HG03045 (cell line): ENCODE measurements around the gene KCNK16.

Experiments used
- ATAC-seq: cut with Tn5 transposase; IDR thresholded peaks from one replicate; pipeline ENCODE4 v1.9.1; 2021; ENCODE audit warnings: mild to moderate bottlenecking, moderate library complexity; ENCODE audit not compliant: unreplicated experiment

KCNK16 gene

DNA sequence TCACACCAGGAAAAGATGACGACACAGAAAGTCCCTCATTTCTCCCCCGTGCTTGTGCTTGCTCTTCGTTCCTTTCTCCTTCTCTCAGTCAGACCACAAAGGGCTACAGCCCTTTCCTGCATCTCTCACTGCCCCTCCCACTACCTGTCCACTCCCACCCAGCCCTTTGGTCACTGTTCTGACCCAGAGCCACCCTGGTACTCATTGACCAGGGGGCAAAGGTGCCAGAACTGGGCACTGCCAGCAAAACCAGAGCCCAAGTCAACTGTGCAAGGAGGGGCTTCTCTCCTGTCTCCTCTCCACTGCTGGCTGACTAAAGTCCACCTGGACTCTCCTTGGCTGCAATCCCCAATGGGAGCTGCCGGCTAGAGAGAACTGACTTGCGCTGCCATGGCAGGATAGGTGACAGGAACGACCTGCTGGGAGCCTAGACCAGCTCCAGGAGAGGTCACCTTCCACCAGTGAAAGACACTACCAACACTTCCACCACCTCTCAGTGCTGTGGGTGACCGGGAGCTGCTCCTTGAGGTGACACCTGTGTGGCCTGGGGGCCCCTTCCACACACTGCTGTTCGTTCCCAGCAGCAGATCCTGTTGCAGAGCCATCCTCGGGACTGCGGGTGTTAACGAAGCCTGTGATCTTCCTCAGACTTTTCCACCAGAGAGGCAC, 41.1 kb downstream of the KCNK16 start:
- no peak for ATAC-seq

DNA sequence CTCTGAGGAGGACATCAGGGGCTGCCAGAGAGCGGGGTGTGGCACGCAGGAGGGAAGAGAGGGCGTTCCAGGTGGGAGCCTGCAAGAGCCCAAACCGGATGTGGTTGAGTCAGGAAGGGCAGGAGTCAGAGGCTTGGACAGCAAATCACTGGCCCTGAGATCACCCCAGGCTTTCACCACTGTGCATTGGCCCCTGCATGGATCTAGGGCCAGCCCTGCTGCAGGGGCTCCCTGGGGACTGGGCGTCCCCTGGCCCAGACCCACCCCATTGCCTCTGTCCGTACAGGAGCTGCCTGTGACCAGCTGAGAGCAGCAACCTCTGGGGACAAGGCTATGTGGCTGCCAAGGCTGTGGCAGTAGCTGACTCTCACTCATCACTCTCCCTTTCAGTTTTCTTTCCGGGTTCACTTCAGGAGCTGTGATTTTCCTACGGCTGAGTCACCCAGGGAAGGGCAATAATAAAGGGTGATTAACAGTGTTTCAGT, 42.2 kb downstream of the KCNK16 start:
- no peak for ATAC-seq

DNA sequence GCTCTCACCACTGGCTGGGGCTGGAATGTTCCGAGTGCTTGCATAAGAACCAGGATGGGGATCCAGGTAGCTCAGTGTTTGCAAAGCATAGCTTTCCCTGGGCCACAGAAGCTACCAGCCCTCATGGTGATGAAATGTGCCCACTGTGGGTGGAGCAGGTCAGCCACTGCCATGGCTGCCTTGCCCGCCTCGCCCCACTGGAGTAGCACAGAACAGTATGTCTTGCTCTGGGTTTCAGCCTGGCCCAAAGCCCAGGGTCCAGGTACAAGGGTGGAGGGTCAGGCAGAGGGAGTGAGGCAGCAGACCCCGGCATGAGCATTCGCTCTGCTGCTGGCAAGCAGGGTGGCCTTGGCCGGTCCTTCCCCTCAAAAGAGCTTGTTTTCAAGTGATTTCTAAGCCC, 43.0 kb downstream of the KCNK16 start:
- no peak for ATAC-seq

DNA sequence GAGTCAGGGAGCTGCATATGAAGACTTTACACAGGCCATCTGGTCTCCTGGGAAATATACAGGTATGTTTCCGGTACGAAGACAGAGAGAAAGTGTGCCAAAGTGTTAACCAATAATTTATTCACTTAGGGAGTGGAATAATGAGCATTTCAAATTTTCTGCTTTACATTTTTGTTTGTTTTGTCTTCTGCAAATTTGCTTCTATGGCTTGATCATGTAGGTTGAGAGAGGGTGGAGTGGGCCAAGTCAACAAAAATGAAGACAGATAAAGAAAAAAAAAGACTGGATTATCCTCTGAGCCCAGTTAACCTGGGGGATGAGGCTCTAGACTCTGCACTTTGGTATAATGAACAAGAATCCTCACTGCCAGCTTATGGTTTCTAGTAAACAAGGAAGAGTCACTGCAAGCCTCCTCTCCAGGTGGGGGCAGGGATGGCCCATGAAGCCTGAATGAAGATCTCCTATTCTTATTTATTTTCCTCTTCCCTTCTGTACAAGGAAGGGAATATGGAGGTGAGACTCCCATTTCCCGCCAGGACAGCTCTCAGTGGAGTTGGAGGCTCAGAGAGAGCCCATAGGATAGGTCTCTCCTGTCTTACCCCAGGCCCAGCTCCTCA, 46.0 kb downstream of the KCNK16 start:
- no peak for ATAC-seq

DNA sequence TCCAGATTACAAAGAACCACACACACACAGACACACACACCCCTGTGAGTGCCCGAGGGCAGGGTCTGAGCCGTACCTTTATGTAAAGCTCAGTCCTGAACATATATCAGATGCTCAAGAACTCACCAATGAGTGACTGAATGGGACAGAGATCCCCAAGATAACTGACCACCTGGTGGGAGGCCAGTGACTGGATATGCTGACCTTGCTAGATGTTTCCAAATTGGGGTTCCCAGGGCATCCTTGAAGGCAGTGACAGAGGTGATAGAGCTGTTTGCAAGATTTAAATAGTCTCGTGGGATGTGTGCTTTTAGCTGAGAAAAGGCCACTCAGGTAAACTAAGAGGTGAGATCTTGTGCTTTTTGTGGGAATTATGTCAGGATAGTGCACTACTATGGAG, 47.6 kb downstream of the KCNK16 start:
- no peak for ATAC-seq

DNA sequence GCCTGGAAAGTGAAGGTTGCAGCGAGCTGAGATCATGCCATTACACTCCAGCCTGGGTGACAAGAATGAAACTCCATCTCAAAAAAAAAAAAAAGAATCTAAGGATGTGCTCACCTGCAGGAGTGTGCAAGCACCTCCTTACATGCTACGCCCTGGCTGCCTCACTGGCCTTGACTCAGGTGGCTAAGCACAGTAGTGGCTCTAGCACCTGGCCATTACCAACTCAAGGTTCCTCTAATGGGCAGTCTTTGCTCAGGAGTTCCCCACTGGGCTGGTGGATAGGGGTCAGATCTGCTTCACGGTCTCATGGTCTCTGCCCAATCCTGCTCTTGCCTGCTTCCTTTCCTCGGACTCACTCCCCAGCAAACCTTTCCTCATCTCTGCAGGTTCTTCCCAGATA, 48.0 kb downstream of the KCNK16 start:
- no peak for ATAC-seq

DNA sequence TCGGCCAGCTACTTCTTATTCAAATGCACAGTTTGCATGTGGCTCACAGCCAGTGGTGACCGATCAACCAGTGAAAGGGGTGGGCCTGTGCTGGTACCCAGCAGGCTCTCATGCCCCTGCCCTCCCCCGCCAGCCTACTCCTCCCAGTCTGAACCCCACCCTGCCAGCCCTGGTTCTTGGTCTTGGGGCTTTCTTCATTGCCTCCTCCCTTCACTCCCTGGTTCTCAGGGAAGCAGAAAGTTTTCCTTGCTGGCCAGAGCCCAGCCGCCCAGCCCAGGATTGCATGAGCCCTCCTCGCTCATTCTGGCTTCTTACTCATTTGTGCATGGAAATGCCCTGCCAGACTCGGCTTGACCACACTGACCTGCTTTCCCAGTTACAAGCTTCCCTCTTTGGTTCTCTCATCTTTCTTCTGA, 49.1 kb downstream of the KCNK16 start:
- no peak for ATAC-seq

DNA sequence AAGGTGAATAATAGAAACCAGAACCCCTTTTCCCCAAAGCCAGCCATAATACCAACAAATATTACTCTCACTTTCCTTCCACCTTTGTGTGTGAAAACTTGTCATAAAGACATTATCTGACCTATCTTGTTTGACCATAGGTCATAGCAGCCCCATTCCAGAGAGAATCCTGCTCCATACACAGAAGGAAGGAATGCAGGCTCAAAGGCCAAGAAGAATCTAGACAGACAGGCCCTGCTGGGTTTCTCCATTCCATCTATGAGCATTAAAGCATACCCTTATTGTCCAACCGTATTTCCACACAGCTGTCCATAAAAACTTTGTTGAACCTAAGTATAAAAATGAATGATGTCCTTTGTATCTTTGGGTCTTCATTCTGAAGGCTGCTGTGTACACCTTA, 52.5 kb downstream of the KCNK16 start:
- ATAC-seq: no peak

DNA sequence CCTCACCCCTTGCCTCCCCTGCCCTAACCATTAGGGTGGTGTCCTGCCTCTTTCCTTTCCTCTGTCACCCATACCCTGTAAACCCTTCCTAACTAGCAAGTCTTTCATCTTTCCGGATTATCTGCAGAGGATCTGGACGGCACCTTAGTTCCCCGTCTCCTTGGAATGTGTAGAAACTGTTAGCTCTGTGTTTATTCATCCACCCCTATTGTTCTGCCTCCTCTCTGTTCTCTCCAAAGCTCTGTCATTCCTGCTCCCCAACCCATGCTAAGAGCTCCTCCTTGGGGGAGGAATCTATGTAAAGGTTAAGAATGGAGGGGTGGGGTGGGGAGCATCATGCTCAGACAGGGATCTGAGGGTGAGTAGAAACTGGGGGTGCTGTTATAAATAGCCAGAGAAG, 53.8 kb downstream of the KCNK16 start:
- no peak for ATAC-seq

DNA sequence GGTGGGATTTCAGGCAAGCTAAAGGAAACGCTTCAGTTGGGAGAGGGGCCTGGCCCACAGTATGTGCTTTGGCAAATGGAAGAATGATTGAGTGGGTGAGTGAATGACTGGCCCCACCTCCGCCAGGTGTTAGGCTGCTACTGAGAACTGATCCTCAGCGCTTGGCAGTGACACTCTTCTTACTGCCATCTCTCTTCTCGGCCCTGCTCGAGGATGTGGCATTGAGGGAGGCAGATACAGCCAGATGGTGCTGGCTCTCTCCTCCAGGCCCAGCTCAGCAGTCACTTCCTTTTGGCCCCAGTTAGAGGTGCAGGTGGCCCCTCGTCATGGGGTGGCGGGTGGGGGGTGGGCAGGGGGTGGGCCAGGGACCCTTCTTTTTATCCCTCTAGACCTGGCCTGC, 54.3 kb downstream of the KCNK16 start:
- ATAC-seq: no peak

DNA sequence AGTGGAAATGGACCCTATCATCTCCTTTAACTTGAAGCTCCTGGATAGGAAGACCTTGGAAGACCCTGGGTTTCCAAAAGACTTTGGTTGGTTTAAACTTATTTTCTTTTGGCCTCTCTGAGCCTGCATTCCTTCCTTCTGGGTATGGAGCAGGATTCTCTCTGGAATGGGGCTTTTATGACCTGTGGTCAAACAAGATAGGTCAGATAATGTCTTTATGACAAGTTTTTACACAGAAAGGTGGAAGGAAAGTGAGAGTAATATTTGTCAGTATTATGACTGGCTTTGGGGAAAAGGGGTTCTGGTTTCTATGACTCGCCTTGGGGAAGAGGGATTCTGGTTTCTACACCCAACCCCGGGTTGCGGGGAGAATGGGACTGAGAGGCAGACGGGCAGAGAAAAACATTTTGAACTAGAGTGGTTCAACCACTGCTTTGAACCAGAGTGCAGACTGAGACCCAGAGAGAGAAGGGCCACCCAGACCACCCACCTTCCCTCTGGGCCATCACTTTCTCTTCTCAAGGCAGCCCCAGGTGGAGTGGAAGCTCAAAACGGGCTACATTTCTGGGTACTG, 55.6 kb downstream of the KCNK16 start:
- ATAC-seq: no peak

DNA sequence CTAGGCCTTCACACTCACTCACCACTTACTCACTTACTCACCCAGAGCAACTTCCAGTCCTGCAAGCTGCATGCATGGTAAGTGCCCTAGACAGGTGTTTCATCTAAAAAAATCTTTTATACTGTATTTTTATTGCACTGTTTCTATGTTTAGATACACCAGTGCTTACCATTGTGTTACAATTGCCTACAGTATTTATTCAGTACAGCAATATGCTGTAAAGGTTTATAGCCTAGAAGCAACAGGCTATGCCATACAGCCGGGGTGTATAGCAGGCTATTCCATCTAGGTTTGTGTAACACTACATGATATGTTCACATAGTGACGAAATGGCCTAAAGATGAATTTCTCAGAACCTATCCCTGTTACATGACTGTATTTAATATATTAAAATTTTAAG, 56.1 kb downstream of the KCNK16 start:
- ATAC-seq: no peak
